ENCODE measurements around the gene SLC38A10. TPM values are rescaled to one million over a fixed set of nuclear protein-coding genes. Genes with fewer than 3 reads are reported as not detected.
A peak's percentile ranks its signal among the peaks of the same experiment; 100 is the strongest.

SLC38A10 gene
- total and polyA plus RNA-seq, 10 of the 15 experiments (the other 5 are each of a cell fraction or from before 2014, with no cell fraction given), result 0.52 to 67.9 (median 22.1) TPM

- no peak for TF ChIP-seq RBBP5 (conservative IDR thresholded peaks at IDR 0.05)
- TF ChIP-seq, protein P1, sequence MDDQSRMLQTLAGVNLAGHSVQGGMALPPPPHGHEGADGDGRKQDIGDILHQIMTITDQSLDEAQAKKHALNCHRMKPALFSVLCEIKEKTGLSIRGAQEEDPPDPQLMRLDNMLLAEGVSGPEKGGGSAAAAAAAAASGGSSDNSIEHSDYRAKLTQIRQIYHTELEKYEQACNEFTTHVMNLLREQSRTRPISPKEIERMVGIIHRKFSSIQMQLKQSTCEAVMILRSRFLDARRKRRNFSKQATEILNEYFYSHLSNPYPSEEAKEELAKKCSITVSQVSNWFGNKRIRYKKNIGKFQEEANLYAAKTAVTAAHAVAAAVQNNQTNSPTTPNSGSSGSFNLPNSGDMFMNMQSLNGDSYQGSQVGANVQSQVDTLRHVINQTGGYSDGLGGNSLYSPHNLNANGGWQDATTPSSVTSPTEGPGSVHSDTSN (IDR thresholded peaks at IDR 0.05; ENCODE audit: insufficient replicate concordance, low read depth, low read length), result no peak
These were observed 58.3 kb downstream of the SLC38A10 start (continued) for GRCh38 chr17:81236784-81237183.

DNA sequence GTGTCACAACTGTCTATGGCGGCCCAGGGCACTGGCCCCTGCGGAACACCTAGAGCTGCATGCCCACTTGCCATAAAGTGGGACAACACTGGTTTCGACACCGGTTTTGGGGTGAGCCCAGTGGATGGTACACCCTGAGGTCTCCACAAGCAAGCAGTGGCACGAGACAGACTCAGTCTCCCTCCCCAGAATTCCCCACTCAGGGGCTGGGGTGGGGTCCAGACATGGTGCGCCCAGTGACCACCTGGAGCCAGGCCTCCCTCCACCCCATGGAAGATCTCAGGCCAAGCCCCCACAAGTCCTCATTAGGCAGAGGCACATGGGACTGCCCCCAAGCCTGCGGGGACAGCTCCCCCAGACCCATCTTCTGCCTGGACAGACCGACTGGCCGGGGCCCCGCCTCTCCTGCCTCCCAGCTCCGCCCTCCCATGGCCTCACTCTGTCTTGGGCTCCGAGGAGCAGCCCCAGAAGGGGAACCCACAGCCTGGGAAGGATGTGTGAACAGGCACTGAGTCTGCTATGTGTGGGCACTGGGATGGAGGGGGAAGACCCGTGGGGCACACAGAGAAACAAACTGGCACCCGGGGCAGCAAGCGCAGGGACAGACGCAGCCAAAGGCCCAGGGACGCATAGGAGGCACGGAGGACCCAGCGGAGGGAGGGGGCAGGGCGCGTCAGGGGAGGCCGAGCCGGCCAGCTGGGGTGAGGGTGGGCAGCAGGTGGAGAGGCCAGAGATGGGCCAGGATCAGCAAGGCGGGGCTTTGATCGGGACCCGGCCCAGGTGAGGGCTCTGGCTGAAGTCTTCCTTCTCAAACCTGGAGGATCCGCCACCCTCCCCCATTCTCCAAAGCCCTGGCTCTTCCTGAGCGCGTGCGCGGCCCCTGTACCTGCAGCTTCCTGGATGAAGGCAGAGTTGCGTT, 59.0 kb downstream of the SLC38A10 start:
- peaks cover 34% of the 10 kb centered on the region for H3K79me2 ChIP-seq (ENCODE audit: control insufficient read depth, insufficient read depth, low read length)
- intact Hi-C loops (cut with micrococcal nuclease; ENCODE audit: unreplicated experiment) (no loop called here), in situ Hi-C loops (cut with MboI) (loop anchor here (25.0 kb wide), 1 partner anchor 224 kb away; no protein-coding TSS in a partner anchor)
- peaks cover 8% of the 10 kb centered on the region for H3K4me1 ChIP-seq (ENCODE audit: control insufficient read depth, insufficient read depth, low read length)
- H3K9ac ChIP-seq (ENCODE audit: control insufficient read depth, insufficient read depth, low read length), result no peak overlapping the region
- SMC1A ChIA-PET (ENCODE audit: uncharacterized antibody, unreplicated experiment), result no interaction called here
- RAD21 ChIA-PET (ENCODE audit: unreplicated experiment), result no interaction called here
- CTCF ChIA-PET, result no interaction called here
- H3K9me3 ChIP-seq (replicated peaks; ENCODE audit: control insufficient read depth, insufficient read depth, low read length), result no peaks in the 10 kb centered on the region
- 87% methylated on average over 28 of the region's 32 CpGs for WGBS (ENCODE audit: insufficient coverage, insufficient replicate concordance, low lambda C conversion rate, missing lambda C conversion rate)
- no peak for FAIRE-seq
- ATAC-seq, result no peak
- H3K27me3 ChIP-seq (replicated peaks in 1 of 2; ENCODE audit: control insufficient read depth in 2 of 2, insufficient read depth in 2 of 2, low read length in 1 of 2), result no peaks in the 10 kb centered on the region
- no peaks in the 10 kb centered on the region for H4K20me1 ChIP-seq (ENCODE audit: control insufficient read depth, insufficient read depth)
- no peak for DNase-seq (ENCODE audit: low read depth, low spot score)
- H2AFZ ChIP-seq (ENCODE audit: control insufficient read depth, low read depth, low read length), result no peak overlapping the region
- POLR2A ChIA-PET, result no interaction called here
- no peak overlapping the region for H3K27ac ChIP-seq (ENCODE audit: control insufficient read depth, insufficient read depth)
- no peak overlapping the region for H3K4me3 ChIP-seq
- H3K4me2 ChIP-seq (ENCODE audit: control insufficient read depth, insufficient read depth), result 0 out of 2 replicates have a peak overlapping the region, but pooled peaks have one; percentile 23
- H3K36me3 ChIP-seq (ENCODE audit: control insufficient read depth in 2 of 2, insufficient read depth in 2 of 2, low read length in 1 of 2), result peaks cover 0 to 5% of the 10 kb centered on the region in 2 experiments; a peak in 2 of 4 replicates
- BruUV-seq (replicated peaks), result no TSS peak
- TF ChIP-seq MXI1 (IDR thresholded peaks at IDR 0.05; ENCODE audit: low read depth, low read length), result no peak
- TF ChIP-seq CHD4 (IDR thresholded peaks at IDR 0.05), result no peak
- no peak for TF ChIP-seq CHD2 (IDR thresholded peaks at IDR 0.05; ENCODE audit: borderline replicate concordance, low read depth, low read length)
- no peak for TF ChIP-seq HDAC6 (IDR thresholded peaks at IDR 0.05; ENCODE audit: unreplicated experiment)
- TF ChIP-seq ZNF217 (IDR thresholded peaks at IDR 0.05), result no peak
- TF ChIP-seq, protein P2, sequence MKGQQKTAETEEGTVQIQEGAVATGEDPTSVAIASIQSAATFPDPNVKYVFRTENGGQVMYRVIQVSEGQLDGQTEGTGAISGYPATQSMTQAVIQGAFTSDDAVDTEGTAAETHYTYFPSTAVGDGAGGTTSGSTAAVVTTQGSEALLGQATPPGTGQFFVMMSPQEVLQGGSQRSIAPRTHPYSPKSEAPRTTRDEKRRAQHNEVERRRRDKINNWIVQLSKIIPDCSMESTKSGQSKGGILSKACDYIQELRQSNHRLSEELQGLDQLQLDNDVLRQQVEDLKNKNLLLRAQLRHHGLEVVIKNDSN (IDR thresholded peaks at IDR 0.05; ENCODE audit: borderline replicate concordance, extremely low read length, insufficient read depth, low read depth, low read length), result no peak
- TF ChIP-seq MYB (IDR thresholded peaks at IDR 0.05; ENCODE audit: borderline replicate concordance, low read depth, low read length), result no peak
- no peak for TF ChIP-seq SMC3 (IDR thresholded peaks at IDR 0.05; ENCODE audit: borderline replicate concordance, low read length)
- TF ChIP-seq KLF5 (IDR thresholded peaks at IDR 0.05; ENCODE audit: partially characterized antibody), result no peak
- TF ChIP-seq, protein P3, sequence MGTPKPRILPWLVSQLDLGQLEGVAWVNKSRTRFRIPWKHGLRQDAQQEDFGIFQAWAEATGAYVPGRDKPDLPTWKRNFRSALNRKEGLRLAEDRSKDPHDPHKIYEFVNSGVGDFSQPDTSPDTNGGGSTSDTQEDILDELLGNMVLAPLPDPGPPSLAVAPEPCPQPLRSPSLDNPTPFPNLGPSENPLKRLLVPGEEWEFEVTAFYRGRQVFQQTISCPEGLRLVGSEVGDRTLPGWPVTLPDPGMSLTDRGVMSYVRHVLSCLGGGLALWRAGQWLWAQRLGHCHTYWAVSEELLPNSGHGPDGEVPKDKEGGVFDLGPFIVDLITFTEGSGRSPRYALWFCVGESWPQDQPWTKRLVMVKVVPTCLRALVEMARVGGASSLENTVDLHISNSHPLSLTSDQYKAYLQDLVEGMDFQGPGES (IDR thresholded peaks at IDR 0.05), result no peak
- TF ChIP-seq ETV6 (conservative IDR thresholded peaks at IDR 0.05 in 1 of 2, IDR thresholded peaks at IDR 0.05 in 1 of 2; ENCODE audit: borderline replicate concordance in 1 of 2, low read depth in 1 of 2), result no peak
